Right cardiac atrium (tissue), 5 donors: ENCODE data around the gene TPST1. TPM values are rescaled to one million over a fixed set of nuclear protein-coding genes. Genes with fewer than 3 reads are reported as not detected.
"Not testable (repeated sequence)": the region's sequence is repeated elsewhere in the genome, so short reads cannot be mapped to it uniquely, and the experiment has no call there.

Experiments used
- ATAC-seq, 2 donors: fragments of 200-7000 bp; cut with Tn5 transposase; one replicate each; pipeline versions ENCODE4 v1.8.0 to v1.9.1; 2020; ENCODE audit warnings: moderate library complexity in 2 of 2, mild to moderate bottlenecking in 1 of 2
- DNase-seq, 3 donors: peaks; one replicate each; pipeline ENCODE4 v3.0.0-alpha.2; 2020
- H3K27ac ChIP-seq: one replicate; pipeline ENCODE4 v1.5.1; 2013; ENCODE audit warnings: mild to moderate bottlenecking, low read length, control low read depth, moderate library complexity
- H3K27me3 ChIP-seq: one replicate; pipeline ENCODE4 v1.6.1; 2013; ENCODE audit not compliant: control insufficient read depth, insufficient read depth
- H3K4me1 ChIP-seq: one replicate; pipeline ENCODE4 v1.6.1; 2013; ENCODE audit warnings: low read length; ENCODE audit not compliant: control insufficient read depth, insufficient read depth
- H3K4me3 ChIP-seq: one replicate; pipeline ENCODE4 v1.5.1; 2013; ENCODE audit warnings: low read length, control low read depth
- H3K9me3 ChIP-seq: one replicate; pipeline ENCODE4 v1.6.1; 2013; ENCODE audit warnings: low read length; ENCODE audit not compliant: control insufficient read depth
- WGBS: extraction: QIAGEN DNeasy Blood & Tissue Kit; methylation state at CpG from one replicate; pipeline ENCODE4 v1.1.7; 2013; 5-methylcytosine and 5-hydroxymethylcytosine counted together
- intact Hi-C, 4 donors: fragments of 100-400 bp; cut with DNase I; formaldehyde crosslinking; loops; one replicate each; pipeline versions ENCODE4 v1.11.0 to v1.14.0; 2022 to 2023
- polyA plus RNA-seq: library from polyadenylated mRNA; stranded (reverse); fragments of 200-250 nt; gene quantifications from one replicate; pipeline ENCODE4 v1.2.3, GENCODE V29; 2013
- total RNA-seq, 4 donors: library from RNA; stranded (reverse); fragmentation: NEBNext Ultra II Directional; extraction: Animal tissue kit (Norgen Biotek cat#: 25700); gene quantifications; one replicate each; pipeline ENCODE4 v1.2.1, GENCODE V29; 2021
- donor health status: healthy with polysubstance abuse.
- donor health status: DM: no; HTN: yes; CAD: no.
- donor health status: DM: no; HTN: no; CAD: no.
- donor health status: DM: no; HTN: yes; CAD: no; lungs with severe emphysema.
- donor health status: DM: yes; HTN: yes; CAD: no.

TPST1 gene
- total and polyA plus RNA-seq, 5 donors = 5.1 to 9.9 (median 7.4) TPM

GRCh38 chr7:66385191-66385905 lies 180.2 kb downstream of the TPST1 start:
- ATAC-seq, H3K27ac ChIP-seq, H3K9me3 ChIP-seq, DNase-seq, intact Hi-C loops, H3K4me3 ChIP-seq, H3K27me3 ChIP-seq, H3K4me1 ChIP-seq: not testable (repeated sequence)
- 49% methylated on average over 5 of the region's 5 CpGs for WGBS

GRCh38 chr7:66395128-66395571 lies 190.0 kb downstream of the TPST1 start:
- ATAC-seq, H3K27me3 ChIP-seq, intact Hi-C loops, H3K9me3 ChIP-seq, H3K4me1 ChIP-seq, DNase-seq, H3K27ac ChIP-seq, H3K4me3 ChIP-seq: not testable (repeated sequence)
- WGBS = 66% methylated on average over 3 of the region's 3 CpGs

GRCh38 chr7:66396052-66396451 lies 190.9 kb downstream of the TPST1 start:
- H3K27me3 ChIP-seq, ATAC-seq, H3K4me1 ChIP-seq, DNase-seq, intact Hi-C loops, H3K9me3 ChIP-seq, H3K4me3 ChIP-seq, H3K27ac ChIP-seq: not testable (repeated sequence)
- WGBS = 97% methylated on average over 3 of the region's 3 CpGs

GRCh38 chr7:66398841-66399240 lies 193.7 kb downstream of the TPST1 start:
- intact Hi-C loops, H3K9me3 ChIP-seq, ATAC-seq, H3K4me1 ChIP-seq, H3K27me3 ChIP-seq, DNase-seq, H3K27ac ChIP-seq, H3K4me3 ChIP-seq: not testable (repeated sequence)
- WGBS = 83% methylated on average over 5 of the region's 5 CpGs

- Histone ChIP-seq H3K4me1 (no peaks in the 10 kb centered on the region), H3K27me3 (no peaks in the 10 kb centered on the region), H3K9me3 (peaks cover 2% of the 10 kb centered on the region), H3K4me3 (no peak overlapping the region), H3K27ac (no peak overlapping the region)
- intact Hi-C loops = no loop called here
- no peak for ATAC-seq
- no peak for DNase-seq
Measured at GRCh38 chr7:66399566-66399965, 194.4 kb downstream of the TPST1 start.

GRCh38 chr7:66400400-66400799 lies 195.3 kb downstream of the TPST1 start:
- WGBS = 91% methylated on average over 3 of the region's 3 CpGs
- intact Hi-C loops = no loop called here
- peaks cover 2% of the 10 kb centered on the region for H3K9me3 ChIP-seq
- H3K27ac ChIP-seq = no peak overlapping the region
- no peak for DNase-seq
- H3K4me1 ChIP-seq = no peaks in the 10 kb centered on the region
- H3K27me3 ChIP-seq = no peaks in the 10 kb centered on the region
- H3K4me3 ChIP-seq = no peak overlapping the region
- ATAC-seq = no peak

- H3K4me1 ChIP-seq, DNase-seq, H3K27me3 ChIP-seq, H3K9me3 ChIP-seq, intact Hi-C loops, H3K4me3 ChIP-seq, H3K27ac ChIP-seq, ATAC-seq: not testable (repeated sequence)
- 96% methylated on average over 4 of the region's 4 CpGs for WGBS
Measured at GRCh38 chr7:66401126-66401525, 196.0 kb downstream of the TPST1 start.

- H3K27me3 ChIP-seq, H3K4me3 ChIP-seq, intact Hi-C loops, H3K4me1 ChIP-seq, H3K9me3 ChIP-seq, ATAC-seq, DNase-seq, H3K27ac ChIP-seq: not testable (repeated sequence)
- WGBS = 98% methylated on average over 3 of the region's 3 CpGs
Measured at GRCh38 chr7:66401932-66402331, 196.8 kb downstream of the TPST1 start.

- no peaks in the 10 kb centered on the region for H3K4me1 ChIP-seq
- no peak overlapping the region for H3K27ac ChIP-seq
- WGBS = 92% methylated on average over 4 of the region's 4 CpGs
- intact Hi-C loops = no loop called here
- H3K9me3 ChIP-seq = peaks cover 2% of the 10 kb centered on the region
- no peak for ATAC-seq
- no peak for DNase-seq
- no peaks in the 10 kb centered on the region for H3K27me3 ChIP-seq
- H3K4me3 ChIP-seq = no peak overlapping the region
Measured at GRCh38 chr7:66403564-66403963, 198.4 kb downstream of the TPST1 start.

GRCh38 chr7:66409493-66409892 lies 204.4 kb downstream of the TPST1 start:
- DNase-seq (no peak), ATAC-seq (no peak)
- Histone ChIP-seq H3K9me3 (no peaks in the 10 kb centered on the region), H3K4me1 (no peaks in the 10 kb centered on the region), H3K27me3 (no peaks in the 10 kb centered on the region), H3K4me3 (no peak overlapping the region), H3K27ac (no peak overlapping the region)
- WGBS = 59% methylated on average over 4 of the region's 4 CpGs
- intact Hi-C loops = no loop called here
